AG09309 (cell line): ENCODE measurements around the gene KRT78.

Source experiments
- DNase-seq: peaks from one replicate; pipeline ENCODE4 v3.0.0-alpha.2; 2010; ENCODE audit warnings: low read depth
- H3K4me3 ChIP-seq: 2 replicates; pipeline ENCODE4 v1.5.1; 2011; ENCODE audit warnings: mild to moderate bottlenecking, low read depth, low read length, moderate library complexity; ENCODE audit not compliant: control insufficient read depth
- CTCF ChIP-seq: IDR thresholded peaks from 2 replicates; pipeline ENCODE4 v1.5.1; 2011; ENCODE audit warnings: mild to moderate bottlenecking, low read depth, low read length, inconsistent platforms; ENCODE audit not compliant: insufficient read depth, control insufficient read depth; ENCODE audit errors: missing control alignments

Gene KRT78

GRCh38 chr12:52813885-52814709 lies 34.7 kb downstream of the KRT78 start, which contains the start of gene KRT4:
KRT4 (minus strand) TSS chr12:52814116; CDS start chr12:52814058, 58 bp downstream.
- no peak for TF ChIP-seq CTCF
- DNase-seq, result no peak
- no peak within 1 kb of the TSS for H3K4me3 ChIP-seq

- TF ChIP-seq CTCF, result no peak
- H3K4me3 ChIP-seq, result no peak overlapping the region
- no peak for DNase-seq
These were observed 35.5 kb downstream of the KRT78 start for GRCh38 chr12:52813203-52813819.

GRCh38 chr12:52812749-52813148 lies 36.0 kb downstream of the KRT78 start:
- no peak for DNase-seq
- H3K4me3 ChIP-seq, result no peak overlapping the region
- no peak for TF ChIP-seq CTCF

GRCh38 chr12:52812073-52812400 lies 36.8 kb downstream of the KRT78 start:
- no peak for DNase-seq
- H3K4me3 ChIP-seq, result no peak overlapping the region
- TF ChIP-seq CTCF, result no peak

GRCh38 chr12:52811191-52812072 lies 37.4 kb downstream of the KRT78 start:
- no peak for DNase-seq
- H3K4me3 ChIP-seq, result no peak overlapping the region
- no peak for TF ChIP-seq CTCF

- H3K4me3 ChIP-seq, result no peak overlapping the region
- TF ChIP-seq CTCF, result no peak
- DNase-seq, result no peak
These were observed 38.2 kb downstream of the KRT78 start for GRCh38 chr12:52810554-52810953.
